HepG2 (cell line): ENCODE results near the gene PPM1H. TPM values are rescaled to one million over a fixed set of nuclear protein-coding genes. Genes with fewer than 3 reads are reported as not detected.

Experiments used
- ATAD3A ChIP-seq: sonication (generic); formaldehyde crosslinking; IDR thresholded peaks from 2 replicates; pipeline ENCODE4 v1.4.0; 2020; ENCODE audit warnings: missing genetic modification reagents
- CCDC6 ChIP-seq: sonication (generic); formaldehyde crosslinking; IDR thresholded peaks from 2 replicates; pipeline ENCODE4 v1.8.1; 2022; ENCODE audit warnings: mild to moderate bottlenecking, missing genetic modification reagents, moderate library complexity
- CREM ChIP-seq, 2 experiments: sonication (generic) in 1 of 2; formaldehyde crosslinking in 1 of 2; IDR thresholded peaks; 2 replicates each; pipeline versions ENCODE4 v1.4.0 to v1.6.1; 2016 to 2020; ENCODE audit warnings: antibody characterized with exemption in 1 of 2, mild to moderate bottlenecking in 1 of 2, missing genetic modification reagents in 1 of 2
- IKZF4 ChIP-seq: sonication (generic); formaldehyde crosslinking; IDR thresholded peaks from 2 replicates; pipeline ENCODE4 v1.5.1; 2020; ENCODE audit warnings: borderline replicate concordance, mild to moderate bottlenecking, low read depth, missing genetic modification reagents; ENCODE audit errors: not compliant biosample characterization
- IRX3 ChIP-seq: sonication (generic); formaldehyde crosslinking; IDR thresholded peaks from 2 replicates; pipeline ENCODE4 v1.8.1; 2023; ENCODE audit warnings: mild to moderate bottlenecking, low read depth, missing genetic modification reagents, borderline replicate concordance
- LRRFIP1 ChIP-seq: sonication (generic); formaldehyde crosslinking; conservative IDR thresholded peaks from 2 replicates; pipeline ENCODE4 v1.4.0; 2020; ENCODE audit warnings: missing genetic modification reagents
- NFKBIZ ChIP-seq: IDR thresholded peaks from 2 replicates; pipeline ENCODE4 v1.6.1; 2018; ENCODE audit warnings: missing genetic modification reagents, missing compliant biosample characterization
- PHB2 ChIP-seq: fragments of 450-650 bp; IDR thresholded peaks from 2 replicates; pipeline ENCODE4 v1.6.1; 2018; ENCODE audit not compliant: partially characterized antibody
- RAD21 ChIP-seq: fragments of 450-650 bp; formaldehyde crosslinking; IDR thresholded peaks from 2 replicates; pipeline ENCODE4 v1.5.0; 2020; ENCODE audit warnings: mild to moderate bottlenecking
- ZBTB7A ChIP-seq: sonication (generic); formaldehyde crosslinking; IDR thresholded peaks from 2 replicates; pipeline ENCODE4 v1.8.0; 2022; ENCODE audit warnings: mild to moderate bottlenecking, missing genetic modification reagents
- ZHX1 ChIP-seq: sonication (generic); formaldehyde crosslinking; IDR thresholded peaks from 2 replicates; pipeline ENCODE4 v1.8.1; 2022; ENCODE audit warnings: low read depth, mild to moderate bottlenecking, missing genetic modification reagents
- ZMAT5 ChIP-seq: sonication (generic); formaldehyde crosslinking; IDR thresholded peaks from 2 replicates; pipeline ENCODE4 v1.5.0; 2020; ENCODE audit warnings: mild to moderate bottlenecking, low read depth, missing genetic modification reagents, borderline replicate concordance
- ZNF136 ChIP-seq: sonication (generic); formaldehyde crosslinking; IDR thresholded peaks from 2 replicates; pipeline ENCODE4 v1.8.1; 2022; ENCODE audit warnings: low read depth, mild to moderate bottlenecking, moderate library complexity, missing genetic modification reagents
- ZNF24 ChIP-seq: fragments of 450-650 bp; IDR thresholded peaks from 2 replicates; pipeline ENCODE4 v1.6.1; 2017; ENCODE audit warnings: antibody characterized with exemption, mild to moderate bottlenecking
- ZNF280B ChIP-seq: sonication (generic); formaldehyde crosslinking; IDR thresholded peaks from 2 replicates; pipeline ENCODE4 v1.5.0; 2020; ENCODE audit warnings: missing genetic modification reagents, mild to moderate bottlenecking, borderline replicate concordance
- ZNF446 ChIP-seq: sonication (generic); formaldehyde crosslinking; IDR thresholded peaks from 2 replicates; pipeline ENCODE4 v1.5.0; 2020; ENCODE audit warnings: mild to moderate bottlenecking, missing genetic modification reagents
- ZNF879 ChIP-seq: sonication (generic); formaldehyde crosslinking; IDR thresholded peaks from 2 replicates; pipeline ENCODE4 v1.8.1; 2023; ENCODE audit warnings: missing genetic modification reagents
- ZSCAN30 ChIP-seq: sonication (generic); formaldehyde crosslinking; IDR thresholded peaks from 2 replicates; pipeline ENCODE4 v1.5.0; 2020; ENCODE audit warnings: mild to moderate bottlenecking, missing genetic modification reagents
- ZZZ3 ChIP-seq: sonication (generic); formaldehyde crosslinking; IDR thresholded peaks from 2 replicates; pipeline ENCODE4 v1.4.0; 2020; ENCODE audit warnings: missing genetic modification reagents, mild to moderate bottlenecking, borderline replicate concordance
- polyA plus RNA-seq, 8 experiments: library from polyadenylated mRNA; depleted of rRNA in 3 of 8; stranded (reverse) in 7 of 8; unstranded in 1 of 8; fragments of >200 nt; fragmentation: Illumina TruSeq in 4 of 8; extraction: Trizol in 4 of 8; gene quantifications; 2 replicates each; pipeline versions ENCODE4 v1.2.1 to v1.2.3, GENCODE V29; 2011 to 2016; ENCODE audit warnings: low read depth in 4 of 8, missing spikeins in 1 of 8, mixed read lengths in 1 of 8; ENCODE audit not compliant: insufficient read depth in 1 of 8
- total RNA-seq, 5 experiments: library from RNA; depleted of rRNA; stranded (reverse); fragments of >200 nt; fragmentation: Illumina TruSeq; extraction: Trizol; gene quantifications; 2 replicates each; pipeline ENCODE4 v1.2.3, GENCODE V29; 2016; ENCODE audit warnings: low read depth in 1 of 5
- TF ChIP-seq, protein P1 (sequence below): sonication (generic); formaldehyde crosslinking; conservative IDR thresholded peaks from 2 replicates; pipeline ENCODE4 v1.4.0; 2020; ENCODE audit warnings: missing genetic modification reagents

Gene PPM1H
- total and polyA plus RNA-seq, 2 of the 13 experiments (the other 11 are each of a cell fraction or from before 2014, with no cell fraction given): 29.1 to 38.1 TPM

- TF ChIP-seq ZNF136 (CRISPR knock-in tag) (no peak), ZHX1 (no peak), IRX3 (CRISPR knock-in tag) (peak; percentile 38), ZSCAN30 (CRISPR knock-in tag) (peak; percentile 88), CREM (IDR thresholded peaks at IDR 0.05) (no peak), CREM (CRISPR knock-in tag; IDR thresholded peaks at IDR 0.05) (no peak), ZNF879 (CRISPR knock-in tag) (peak; percentile 71; the same call in 1 of the 2 replicates), ZNF24 (no peak), NFKBIZ (CRISPR knock-in tag) (no peak; the same call in 1 of the 2 replicates), ATAD3A (CRISPR knock-in tag) (no peak), RAD21 (CRISPR knock-in tag) (peak; percentile 75), ZBTB7A (CRISPR knock-in tag) (peak; percentile 47), ZMAT5 (CRISPR knock-in tag) (no peak), PHB2 (no peak), ZZZ3 (CRISPR knock-in tag) (no peak; the same call in 1 of the 2 replicates), ZNF280B (no peak; the same call in 1 of the 2 replicates), LRRFIP1 (CRISPR knock-in tag) (no peak), ZNF446 (no peak), IKZF4 (CRISPR knock-in tag) (no peak), CCDC6 (peak; percentile 83; the same call in 1 of the 2 replicates)
- TF ChIP-seq, protein P1, sequence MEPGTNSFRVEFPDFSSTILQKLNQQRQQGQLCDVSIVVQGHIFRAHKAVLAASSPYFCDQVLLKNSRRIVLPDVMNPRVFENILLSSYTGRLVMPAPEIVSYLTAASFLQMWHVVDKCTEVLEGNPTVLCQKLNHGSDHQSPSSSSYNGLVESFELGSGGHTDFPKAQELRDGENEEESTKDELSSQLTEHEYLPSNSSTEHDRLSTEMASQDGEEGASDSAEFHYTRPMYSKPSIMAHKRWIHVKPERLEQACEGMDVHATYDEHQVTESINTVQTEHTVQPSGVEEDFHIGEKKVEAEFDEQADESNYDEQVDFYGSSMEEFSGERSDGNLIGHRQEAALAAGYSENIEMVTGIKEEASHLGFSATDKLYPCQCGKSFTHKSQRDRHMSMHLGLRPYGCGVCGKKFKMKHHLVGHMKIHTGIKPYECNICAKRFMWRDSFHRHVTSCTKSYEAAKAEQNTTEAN: 0 out of 2 replicates have a peak, but pooled peaks have one; percentile 58
These were observed 331.7 kb downstream of the PPM1H start (continued) for GRCh38 chr12:62603061-62603810.
